ENCODE results near the gene CALN1.

CALN1 gene

DNA sequence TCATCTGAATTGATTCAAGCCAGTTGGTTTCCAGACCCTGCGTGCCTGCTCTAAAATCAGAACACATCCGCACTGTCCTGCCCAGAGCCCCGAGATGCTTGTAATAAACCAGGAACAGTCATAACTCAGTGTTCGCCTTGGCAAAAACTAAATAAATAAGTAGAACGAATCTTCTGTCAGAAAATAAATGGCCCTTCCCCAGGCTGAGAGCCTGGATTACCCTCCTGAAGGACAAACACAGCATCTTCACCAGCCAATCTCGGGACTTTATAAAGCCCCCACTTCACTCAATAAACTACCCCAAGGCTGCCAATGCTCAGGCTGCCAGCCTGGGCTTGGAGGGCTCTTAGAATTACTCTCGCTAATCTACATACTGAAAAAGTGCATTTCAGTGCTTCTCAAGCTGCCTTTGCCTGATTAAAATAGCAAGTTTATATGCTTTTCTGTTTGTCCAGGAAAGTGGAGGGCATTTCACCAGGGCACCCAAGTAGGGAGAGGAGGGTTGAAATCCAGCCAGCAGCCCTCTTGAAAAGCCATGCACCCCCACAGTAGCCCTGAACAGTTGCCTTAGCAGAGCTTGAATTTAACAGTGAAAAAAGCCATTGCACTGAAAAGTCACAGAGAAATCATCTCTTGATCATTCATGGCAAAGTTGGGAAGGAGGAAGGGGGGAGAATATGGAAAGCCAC is 136.6 kb downstream of the CALN1 start:
- Histone ChIP-seq H3K36me3 (ENCODE audit: control insufficient read depth, insufficient read depth, low read length) (no peaks in the 10 kb centered on the region), H3K4me3 (ENCODE audit: low read length) (no peak overlapping the region)
- no CpG with 5 or more reads among the region's 7 CpGs for WGBS (ENCODE audit: insufficient coverage, insufficient read length)

DNA sequence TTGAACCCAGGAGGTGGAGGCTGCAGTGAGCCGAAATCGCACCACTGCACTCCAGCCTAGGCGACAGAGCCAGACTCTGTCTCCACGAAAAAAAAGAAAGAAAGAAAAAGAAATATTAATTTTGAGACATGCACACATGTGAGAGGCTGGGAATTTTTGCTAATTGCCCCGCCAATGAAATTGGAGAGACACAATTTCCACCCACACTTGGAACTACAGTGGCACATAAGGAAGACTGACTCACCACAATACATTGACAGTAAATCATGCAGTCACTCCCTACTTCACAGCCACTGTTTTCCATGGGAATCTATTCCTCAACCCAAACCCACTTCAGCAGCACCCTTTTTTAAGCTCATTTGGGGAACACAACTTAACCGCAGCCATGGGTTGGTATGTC is 139.7 kb downstream of the CALN1 start:
- H3K4me3 ChIP-seq (ENCODE audit: low read length) = no peak overlapping the region
- H3K36me3 ChIP-seq (ENCODE audit: control insufficient read depth, insufficient read depth, low read length) = no peaks in the 10 kb centered on the region
- H3K27ac ChIP-seq (ENCODE audit: low read length) = no peak overlapping the region
- no CpG with 5 or more reads among the region's 6 CpGs for WGBS (ENCODE audit: insufficient coverage, insufficient read length)
- DNase-seq (ENCODE audit: low read depth, low spot score) = no peak
- no peaks in the 10 kb centered on the region for H3K27me3 ChIP-seq (ENCODE audit: control insufficient read depth, insufficient read depth, low read length)
- no peaks in the 10 kb centered on the region; the same call in 1 of the 2 replicates for H3K9me3 ChIP-seq (ENCODE audit: control insufficient read depth, insufficient read depth, low read length)
- H3K4me1 ChIP-seq (ENCODE audit: control insufficient read depth, insufficient read depth, low read length) = no peaks in the 10 kb centered on the region

More for the DNA sequence above, 136.6 kb downstream of the CALN1 start:
- Histone ChIP-seq H3K27me3 (ENCODE audit: control insufficient read depth, insufficient read depth, low read length) (no peaks in the 10 kb centered on the region), H3K4me1 (ENCODE audit: control insufficient read depth, insufficient read depth, low read length) (peaks cover 4% of the 10 kb centered on the region; the same call in 1 of the 2 replicates), H3K27ac (ENCODE audit: low read length) (no peak overlapping the region), H3K9me3 (ENCODE audit: control insufficient read depth, insufficient read depth, low read length) (no peaks in the 10 kb centered on the region; the same call in 1 of the 2 replicates)
- DNase-seq (ENCODE audit: low read depth, low spot score) = no peak

DNA sequence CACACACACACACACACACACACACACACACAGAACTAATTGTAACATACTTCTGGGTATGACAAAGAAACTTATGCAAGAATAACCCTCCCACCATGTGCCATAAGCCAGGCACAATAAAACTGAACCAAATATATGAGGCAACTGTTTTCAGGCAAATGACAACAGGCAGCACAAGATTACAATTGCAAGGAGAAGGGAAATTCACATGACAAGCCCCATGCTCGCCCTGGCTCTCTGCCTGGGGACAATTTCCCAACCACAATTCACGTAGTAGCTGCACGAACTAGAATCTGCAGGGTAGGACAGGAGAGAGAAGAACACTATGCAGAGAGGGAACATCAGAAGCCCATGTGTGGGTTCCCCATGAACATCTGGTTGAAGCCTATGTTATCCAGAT is 143.3 kb downstream of the CALN1 start:
- H3K27me3 ChIP-seq (ENCODE audit: control insufficient read depth, insufficient read depth, low read length) = no peaks in the 10 kb centered on the region
- peaks cover 3% of the 10 kb centered on the region for H3K4me1 ChIP-seq (ENCODE audit: control insufficient read depth, insufficient read depth, low read length)
- no peak for DNase-seq (ENCODE audit: low read depth, low spot score)
- no peak overlapping the region for H3K27ac ChIP-seq (ENCODE audit: low read length)
- WGBS (ENCODE audit: insufficient coverage, insufficient read length) = no CpG with 5 or more reads among the region's 3 CpGs
- no peak overlapping the region for H3K4me3 ChIP-seq (ENCODE audit: low read length)
- H3K36me3 ChIP-seq (ENCODE audit: control insufficient read depth, insufficient read depth, low read length) = no peaks in the 10 kb centered on the region
- H3K9me3 ChIP-seq (ENCODE audit: control insufficient read depth, insufficient read depth, low read length) = no peaks in the 10 kb centered on the region

DNA sequence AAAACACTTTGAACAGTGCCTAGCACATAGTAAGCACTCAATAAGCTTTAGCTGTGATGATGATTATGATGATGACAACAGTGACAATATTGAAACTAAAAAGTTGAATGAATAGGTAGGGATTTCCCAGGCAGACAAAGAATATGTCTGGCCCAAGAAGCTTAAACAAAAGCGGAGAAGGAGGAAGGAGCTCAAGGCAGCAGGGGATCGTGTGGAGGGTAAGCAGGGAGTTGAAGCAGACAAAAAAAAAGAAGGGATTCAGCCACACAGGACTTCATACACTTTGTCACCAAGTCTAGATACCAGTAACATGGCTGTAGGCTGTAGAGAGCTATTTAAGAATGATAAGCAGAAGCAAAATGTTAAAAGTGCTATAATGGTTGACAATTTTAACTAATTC is 144.0 kb downstream of the CALN1 start:
- Histone ChIP-seq H3K9me3 (ENCODE audit: control insufficient read depth, insufficient read depth, low read length) (no peaks in the 10 kb centered on the region), H3K4me1 (ENCODE audit: control insufficient read depth, insufficient read depth, low read length) (peaks cover 3% of the 10 kb centered on the region), H3K36me3 (ENCODE audit: control insufficient read depth, insufficient read depth, low read length) (no peaks in the 10 kb centered on the region), H3K27me3 (ENCODE audit: control insufficient read depth, insufficient read depth, low read length) (no peaks in the 10 kb centered on the region), H3K27ac (ENCODE audit: low read length) (no peak overlapping the region), H3K4me3 (ENCODE audit: low read length) (no peak overlapping the region)
- no CpG with 5 or more reads among the region's 2 CpGs for WGBS (ENCODE audit: insufficient coverage, insufficient read length)
- no peak for DNase-seq (ENCODE audit: low read depth, low spot score)

DNA sequence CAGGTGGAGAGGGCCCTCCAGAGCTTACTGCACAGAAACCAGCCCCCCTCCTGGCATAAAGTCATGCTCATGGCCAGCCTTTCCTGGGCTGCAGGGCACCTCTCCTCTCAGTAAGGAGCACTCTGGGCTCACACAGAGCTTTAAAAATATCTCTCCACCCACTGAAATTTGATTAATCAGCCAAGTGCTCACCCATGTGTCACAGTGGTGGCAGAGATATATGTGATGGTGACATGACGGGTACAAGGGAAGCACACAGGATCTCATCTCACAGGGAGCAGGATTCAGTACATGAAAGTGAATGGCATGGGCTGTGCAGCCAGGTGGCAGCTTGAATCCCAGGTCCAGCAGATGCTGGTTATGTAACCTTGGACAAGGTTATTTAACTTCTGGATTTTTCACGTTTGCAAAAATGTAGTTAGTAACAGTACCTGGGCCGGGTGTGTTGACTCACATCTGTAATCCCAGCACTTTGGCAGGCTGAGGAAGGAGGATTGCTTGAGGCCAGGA is 144.8 kb downstream of the CALN1 start:
- peaks cover 3% of the 10 kb centered on the region for H3K4me1 ChIP-seq (ENCODE audit: control insufficient read depth, insufficient read depth, low read length)
- no peak for DNase-seq (ENCODE audit: low read depth, low spot score)
- WGBS (ENCODE audit: insufficient coverage, insufficient read length) = no CpG with 5 or more reads among the region's 3 CpGs
- no peaks in the 10 kb centered on the region for H3K27me3 ChIP-seq (ENCODE audit: control insufficient read depth, insufficient read depth, low read length)
- H3K36me3 ChIP-seq (ENCODE audit: control insufficient read depth, insufficient read depth, low read length) = no peaks in the 10 kb centered on the region
- no peak overlapping the region for H3K4me3 ChIP-seq (ENCODE audit: low read length)
- H3K9me3 ChIP-seq (ENCODE audit: control insufficient read depth, insufficient read depth, low read length) = no peaks in the 10 kb centered on the region
- H3K27ac ChIP-seq (ENCODE audit: low read length) = no peak overlapping the region

DNA sequence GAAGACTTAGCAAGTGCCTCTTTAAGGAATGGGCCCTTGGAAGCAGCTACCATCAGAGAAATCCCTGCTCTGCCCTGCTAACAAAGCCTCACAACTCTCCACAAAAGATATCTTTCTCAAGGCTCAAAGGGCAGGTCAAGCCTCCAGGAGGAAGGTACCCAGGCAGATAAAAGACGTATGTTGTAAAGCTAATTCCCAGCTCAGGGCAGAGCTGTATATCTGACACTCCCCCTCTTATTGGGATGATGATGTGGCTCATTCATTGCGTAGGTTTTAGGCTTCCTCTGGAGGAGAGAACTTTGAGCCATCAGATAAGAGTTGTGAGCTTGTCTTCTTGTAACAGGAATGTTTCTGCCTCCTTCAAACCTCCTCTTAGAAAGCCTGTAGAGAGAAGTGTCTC is 145.4 kb downstream of the CALN1 start:
- peaks cover 3% of the 10 kb centered on the region for H3K4me1 ChIP-seq (ENCODE audit: control insufficient read depth, insufficient read depth, low read length)
- no peak overlapping the region for H3K4me3 ChIP-seq (ENCODE audit: low read length)
- no peaks in the 10 kb centered on the region for H3K27me3 ChIP-seq (ENCODE audit: control insufficient read depth, insufficient read depth, low read length)
- no peaks in the 10 kb centered on the region for H3K36me3 ChIP-seq (ENCODE audit: control insufficient read depth, insufficient read depth, low read length)
- no peak overlapping the region for H3K27ac ChIP-seq (ENCODE audit: low read length)
- no peak for DNase-seq (ENCODE audit: low read depth, low spot score)
- H3K9me3 ChIP-seq (ENCODE audit: control insufficient read depth, insufficient read depth, low read length) = no peaks in the 10 kb centered on the region
- no CpG with 5 or more reads among the region's 2 CpGs for WGBS (ENCODE audit: insufficient coverage, insufficient read length)

DNA sequence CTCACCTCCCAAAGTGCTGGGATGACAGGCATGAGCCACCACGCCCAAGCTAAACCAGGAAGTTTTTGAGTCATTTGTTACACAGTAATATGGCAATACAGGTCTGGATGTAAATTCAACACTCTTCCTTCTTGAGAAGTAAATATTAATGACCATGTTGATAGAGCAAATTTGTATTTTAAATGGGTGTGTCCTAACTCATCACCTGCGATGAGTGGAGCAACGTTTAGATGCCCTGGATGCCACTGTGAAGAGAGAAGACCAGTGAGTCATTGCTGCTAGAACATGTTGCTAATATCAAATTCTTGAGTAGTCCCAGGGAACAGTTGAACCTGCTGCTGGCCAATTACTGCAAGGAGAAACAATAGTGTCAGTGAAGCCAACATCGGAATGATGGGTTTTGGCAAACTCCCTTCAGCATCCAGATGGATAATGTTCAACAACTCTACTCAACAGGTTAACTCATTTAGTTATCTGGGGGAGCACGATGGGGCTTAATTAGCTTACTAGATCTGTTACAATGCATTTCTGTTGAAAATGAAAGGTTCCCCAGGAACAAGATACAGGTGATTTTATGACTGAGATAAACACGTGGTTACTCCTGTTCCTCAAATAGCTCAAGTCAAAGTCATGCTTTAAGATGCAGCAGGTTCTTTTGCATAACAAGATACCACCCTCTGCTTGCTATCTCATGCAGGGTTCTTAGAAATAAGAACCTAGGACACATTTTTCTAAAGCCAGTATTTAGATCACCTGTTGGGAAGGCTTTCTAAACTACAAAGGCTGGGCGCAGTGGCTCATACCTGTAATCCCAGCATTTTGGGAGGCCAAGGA is 146.8 kb downstream of the CALN1 start:
- no peak overlapping the region for H3K27ac ChIP-seq (ENCODE audit: low read length)
- H3K36me3 ChIP-seq (ENCODE audit: control insufficient read depth, insufficient read depth, low read length) = no peaks in the 10 kb centered on the region

DNA sequence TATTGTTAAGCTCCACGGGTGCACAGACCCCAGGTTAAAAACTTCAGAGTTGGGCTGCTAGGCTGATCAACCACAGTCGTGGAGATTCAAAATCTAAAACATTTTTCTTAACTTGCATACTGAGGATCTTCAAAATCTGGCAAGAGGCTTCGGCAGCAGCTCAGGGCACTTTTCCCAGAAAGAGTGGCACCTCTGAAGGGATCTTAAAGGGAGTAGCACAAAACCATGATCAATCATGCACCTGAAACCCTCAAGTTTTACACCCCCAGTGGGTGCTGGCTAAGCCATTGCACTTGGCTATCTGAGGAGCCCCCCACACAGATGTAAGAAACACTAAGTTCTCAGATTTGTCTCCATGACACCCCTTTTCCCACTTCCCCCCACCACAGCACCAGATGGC is 151.7 kb downstream of the CALN1 start:
- H3K4me1 ChIP-seq (ENCODE audit: control insufficient read depth, insufficient read depth, low read length) = peaks cover 2% of the 10 kb centered on the region
- WGBS (ENCODE audit: insufficient coverage, insufficient read length) = no CpG with 5 or more reads among the region's 3 CpGs
- no peaks in the 10 kb centered on the region for H3K36me3 ChIP-seq (ENCODE audit: control insufficient read depth, insufficient read depth, low read length)
- H3K27me3 ChIP-seq (ENCODE audit: control insufficient read depth, insufficient read depth, low read length) = no peaks in the 10 kb centered on the region
- no peak overlapping the region for H3K4me3 ChIP-seq (ENCODE audit: low read length)
- DNase-seq (ENCODE audit: low read depth, low spot score) = no peak
- no peak overlapping the region for H3K27ac ChIP-seq (ENCODE audit: low read length)
- no peaks in the 10 kb centered on the region for H3K9me3 ChIP-seq (ENCODE audit: control insufficient read depth, insufficient read depth, low read length)

More for the DNA sequence above, 146.8 kb downstream of the CALN1 start:
- Histone ChIP-seq H3K4me3 (ENCODE audit: low read length) (no peak overlapping the region), H3K4me1 (ENCODE audit: control insufficient read depth, insufficient read depth, low read length) (peaks cover 3% of the 10 kb centered on the region), H3K27me3 (ENCODE audit: control insufficient read depth, insufficient read depth, low read length) (no peaks in the 10 kb centered on the region), H3K9me3 (ENCODE audit: control insufficient read depth, insufficient read depth, low read length) (no peaks in the 10 kb centered on the region)
- no peak for DNase-seq (ENCODE audit: low read depth, low spot score)
- no CpG with 5 or more reads among the region's 7 CpGs for WGBS (ENCODE audit: insufficient coverage, insufficient read length)

DNA sequence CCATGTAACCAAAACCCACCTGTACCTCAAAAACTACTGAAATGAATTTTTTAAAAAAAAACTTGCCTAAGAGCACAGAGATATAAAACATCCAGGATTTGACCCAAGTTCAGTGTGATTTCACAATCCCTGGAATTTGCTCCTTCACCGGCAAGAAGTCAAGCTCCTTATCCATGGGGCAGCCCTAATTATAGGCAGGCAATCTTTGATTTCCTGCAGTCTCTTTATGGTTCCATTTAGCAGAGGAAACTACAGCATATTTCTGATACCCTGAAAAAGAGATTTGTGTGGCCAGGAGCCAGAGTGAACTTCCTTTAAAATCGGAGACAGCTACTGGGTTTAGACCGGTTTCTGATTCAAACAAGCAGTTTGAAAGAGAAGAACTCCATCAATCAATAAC is 154.1 kb downstream of the CALN1 start:
- no peak for DNase-seq (ENCODE audit: low read depth, low spot score)
- H3K27me3 ChIP-seq (ENCODE audit: control insufficient read depth, insufficient read depth, low read length) = no peaks in the 10 kb centered on the region
- H3K36me3 ChIP-seq (ENCODE audit: control insufficient read depth, insufficient read depth, low read length) = no peaks in the 10 kb centered on the region
- no peak overlapping the region for H3K27ac ChIP-seq (ENCODE audit: low read length)
- no peak overlapping the region for H3K4me3 ChIP-seq (ENCODE audit: low read length)
- H3K9me3 ChIP-seq (ENCODE audit: control insufficient read depth, insufficient read depth, low read length) = no peaks in the 10 kb centered on the region
- no CpG with 5 or more reads among the region's 3 CpGs for WGBS (ENCODE audit: insufficient coverage, insufficient read length)
- H3K4me1 ChIP-seq (ENCODE audit: control insufficient read depth, insufficient read depth, low read length) = no peaks in the 10 kb centered on the region; the same call in 1 of the 2 replicates

DNA sequence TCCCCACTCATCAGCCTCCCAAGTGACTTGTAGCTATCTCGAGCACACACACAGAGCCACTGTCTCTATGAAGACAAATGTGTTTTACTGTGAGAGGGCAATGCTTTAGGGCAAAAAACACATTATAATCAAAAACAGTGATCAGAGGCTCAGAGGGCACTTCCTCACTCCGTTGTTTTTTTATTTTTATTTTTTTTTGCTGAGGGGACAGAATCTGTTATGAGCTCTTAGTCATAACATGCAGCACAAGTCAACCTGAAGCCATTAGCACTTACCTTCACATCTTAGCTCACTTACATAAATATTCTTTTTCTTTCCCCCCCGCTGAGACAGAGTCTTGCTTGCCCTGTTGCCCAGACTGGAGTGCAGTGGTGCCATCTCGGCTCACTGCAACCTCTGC is 157.7 kb downstream of the CALN1 start:
- no peak overlapping the region for H3K27ac ChIP-seq (ENCODE audit: low read length)
- WGBS (ENCODE audit: insufficient coverage, insufficient read length) = no CpG with 5 or more reads among the region's 4 CpGs
- no peaks in the 10 kb centered on the region for H3K9me3 ChIP-seq (ENCODE audit: control insufficient read depth, insufficient read depth, low read length)
- H3K27me3 ChIP-seq (ENCODE audit: control insufficient read depth, insufficient read depth, low read length) = no peaks in the 10 kb centered on the region
- H3K36me3 ChIP-seq (ENCODE audit: control insufficient read depth, insufficient read depth, low read length) = no peaks in the 10 kb centered on the region
- H3K4me1 ChIP-seq (ENCODE audit: control insufficient read depth, insufficient read depth, low read length) = no peaks in the 10 kb centered on the region; the same call in 1 of the 2 replicates
- DNase-seq (ENCODE audit: low read depth, low spot score) = no peak
- H3K4me3 ChIP-seq (ENCODE audit: low read length) = no peak overlapping the region

All from iPS DF 6.9 (cell line).